AG08395 (cell line): ENCODE results near the gene TMEM218.
"Not testable (repeated sequence)": the region's sequence is repeated elsewhere in the genome, so short reads cannot be mapped to it uniquely, and the experiment has no call there.

Source experiments
- DNase-seq: peaks from one replicate; pipeline ENCODE4 v3.0.0; 2012; ENCODE audit warnings: mixed read lengths, low spot score

Gene TMEM218

GRCh38 chr11:125075242-125075625 is 36.2 kb downstream of the TMEM218 start:
- no peak for DNase-seq

GRCh38 chr11:125074511-125075241 is 36.8 kb downstream of the TMEM218 start:
- DNase-seq: no peak

DNA sequence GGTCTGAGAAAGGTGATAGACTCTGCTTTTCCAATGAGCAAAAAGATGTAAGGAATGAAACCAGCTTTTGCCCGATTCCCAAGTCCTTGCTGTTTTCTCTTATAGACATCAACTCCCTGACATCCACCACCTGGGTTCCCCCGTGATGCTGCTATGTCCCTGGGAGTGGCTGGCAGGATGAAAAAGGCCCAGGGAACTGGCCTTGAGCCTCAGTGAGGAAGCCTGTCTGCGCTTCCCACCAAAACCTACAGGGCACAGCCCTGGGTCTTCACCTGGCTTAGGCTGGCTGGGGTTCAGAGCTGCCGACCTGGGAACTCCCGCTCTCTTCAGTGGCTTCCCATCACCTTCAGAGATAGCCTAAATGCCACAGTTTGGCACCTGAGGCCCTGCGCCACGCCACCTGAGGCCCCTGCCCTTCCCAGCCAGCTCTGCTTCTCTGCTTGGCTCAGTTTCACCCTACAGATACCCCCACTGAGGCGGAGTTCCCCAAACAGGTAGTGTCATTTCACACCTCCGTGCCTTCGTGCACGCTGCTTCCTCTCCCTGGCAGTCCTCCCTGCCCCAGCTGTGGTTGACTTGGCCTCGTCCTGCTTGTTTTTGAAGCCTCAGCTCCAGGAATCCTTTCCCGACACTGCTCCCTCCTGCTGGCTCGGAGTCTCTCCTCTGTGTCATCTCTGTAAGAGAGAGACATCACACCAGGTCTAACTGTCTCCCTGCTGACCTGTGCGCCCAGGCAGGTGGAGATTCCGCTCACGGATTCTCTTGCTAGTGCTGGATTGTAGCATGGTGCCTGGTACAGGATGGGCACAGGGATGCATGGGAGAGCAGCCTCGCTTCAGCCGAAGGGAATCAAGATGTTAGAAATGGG is 37.6 kb downstream of the TMEM218 start:
- DNase-seq: no peak

- DNase-seq: no peak
Measured at GRCh38 chr11:125072961-125073590, 38.4 kb downstream of the TMEM218 start.

DNA sequence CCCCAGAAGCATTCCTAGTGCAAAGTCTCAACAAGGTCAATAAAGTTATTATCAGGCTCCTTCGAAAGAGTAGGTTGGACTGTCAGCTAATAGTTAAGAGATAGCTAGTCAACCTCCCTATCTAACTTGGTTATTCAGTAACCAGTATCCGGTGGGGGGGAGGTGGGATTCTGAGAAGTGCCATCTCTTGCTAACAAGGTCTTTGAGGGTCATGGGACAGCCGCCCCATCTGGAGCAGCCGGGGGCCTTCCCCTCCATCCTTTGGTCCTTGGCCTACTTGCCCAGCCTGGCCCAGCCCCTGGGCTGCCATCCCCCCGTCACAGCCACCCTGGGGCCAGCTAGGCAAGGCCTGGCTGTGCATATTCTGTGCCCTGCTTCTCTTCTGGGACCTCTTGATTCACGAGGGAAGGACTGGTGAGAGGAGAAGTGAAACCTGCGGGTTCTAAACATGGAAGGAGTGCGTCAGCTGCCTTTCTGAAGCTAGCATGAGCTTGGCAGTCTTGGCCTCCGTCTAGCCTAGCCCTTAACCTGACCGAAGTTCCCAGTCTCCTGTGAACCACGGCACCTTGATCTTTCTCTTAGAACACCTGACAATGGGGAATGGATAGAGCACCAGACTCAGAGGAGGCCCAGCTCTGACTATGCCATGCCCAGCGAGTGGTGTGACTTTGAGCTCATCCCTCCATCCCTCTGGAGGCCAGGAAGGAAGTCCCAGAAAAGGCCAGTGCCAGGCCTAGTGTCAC is 39.0 kb downstream of the TMEM218 start:
- no peak for DNase-seq

- no peak for DNase-seq
Measured at GRCh38 chr11:125071846-125072217, 39.6 kb downstream of the TMEM218 start.

DNA sequence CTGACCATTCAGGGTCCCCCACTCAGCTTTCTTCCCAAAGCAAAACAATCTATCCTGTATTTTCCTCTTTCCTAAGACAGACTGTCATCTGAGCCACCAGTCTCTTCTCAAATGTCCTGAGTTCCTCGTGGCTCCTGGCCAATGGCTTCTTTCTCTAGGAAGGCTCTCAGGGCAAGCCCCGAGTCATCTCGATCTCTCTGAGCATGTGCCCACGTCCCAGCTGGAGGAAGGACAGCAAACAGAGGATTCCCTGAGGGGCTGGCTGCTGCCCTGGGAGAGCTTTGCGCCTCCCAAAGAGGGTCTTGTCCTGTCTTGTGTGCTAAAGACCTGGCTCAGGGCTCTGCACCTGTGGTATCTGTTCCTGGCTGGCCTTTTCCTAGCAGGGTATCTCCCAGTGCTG is 40.0 kb downstream of the TMEM218 start:
- DNase-seq: no peak

DNA sequence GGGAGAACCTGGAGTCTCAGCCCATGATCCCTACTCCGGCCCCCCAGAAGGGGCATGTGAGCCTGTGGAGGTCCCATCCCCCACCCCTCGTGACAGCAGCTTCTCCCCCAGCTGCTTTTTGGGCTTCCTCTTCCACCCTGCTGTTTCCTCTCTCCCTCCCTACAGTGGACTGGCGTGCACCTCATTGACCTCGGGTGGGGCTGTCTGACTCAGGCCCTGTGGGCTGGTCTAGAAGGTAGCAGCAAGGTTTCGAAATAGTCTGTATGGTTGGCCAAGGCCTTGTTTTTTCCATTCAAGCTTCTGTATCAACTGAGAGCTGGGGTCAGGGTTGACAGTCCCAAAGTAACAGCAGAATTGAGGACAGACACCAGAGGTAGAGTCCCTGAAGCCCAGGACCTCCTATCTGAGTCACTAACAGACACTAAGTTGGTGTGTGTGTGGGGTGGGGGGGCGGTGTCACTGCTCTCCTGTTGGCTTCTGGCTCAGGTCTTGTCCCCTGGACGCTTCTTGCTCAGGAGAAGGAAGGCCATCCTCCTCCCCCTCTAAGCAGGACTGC is 40.6 kb downstream of the TMEM218 start:
- peak; percentile 67 for DNase-seq

- peak; percentile 38 for DNase-seq
Measured at GRCh38 chr11:125069796-125070195, 41.6 kb downstream of the TMEM218 start.

DNA sequence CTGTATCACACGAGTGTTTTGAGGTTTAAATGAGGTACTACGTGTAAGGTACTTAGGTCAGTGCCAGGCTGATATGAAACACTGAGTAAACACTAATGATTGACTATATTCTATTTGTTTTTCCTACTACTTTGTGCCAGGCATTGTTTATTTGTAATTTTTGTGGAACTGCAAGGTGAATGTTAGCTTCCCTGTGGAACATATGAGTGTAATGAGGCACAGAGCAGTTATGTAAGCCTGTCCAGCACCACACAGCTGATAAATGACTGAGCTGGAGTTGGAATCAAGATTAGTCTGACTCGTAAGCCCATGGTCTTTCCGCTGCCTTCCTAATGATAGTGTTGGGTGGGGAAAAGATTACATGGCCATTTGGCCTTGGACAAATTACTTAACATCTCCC is 42.4 kb downstream of the TMEM218 start:
- no peak for DNase-seq

- DNase-seq: no peak
Measured at GRCh38 chr11:125068368-125068767, 43.1 kb downstream of the TMEM218 start.

DNA sequence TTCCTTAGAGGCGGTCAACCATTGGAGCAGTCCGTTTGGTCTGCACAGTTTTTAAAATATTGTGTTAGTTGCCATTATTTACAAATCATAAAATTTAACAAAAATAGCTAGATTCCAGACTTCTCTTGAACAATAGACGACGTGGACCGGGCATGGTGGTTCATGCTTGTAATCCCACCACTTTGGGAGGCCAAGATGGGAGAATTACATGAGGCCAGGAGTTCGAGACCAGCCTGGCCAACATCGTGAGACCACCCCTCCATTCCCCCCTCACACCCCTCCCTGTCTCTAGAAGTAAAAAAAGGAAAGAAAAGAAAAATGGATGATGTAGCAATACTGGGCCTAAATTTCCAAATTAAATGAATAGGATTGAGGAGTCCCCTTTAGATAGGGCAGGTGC is 47.4 kb downstream of the TMEM218 start:
- no peak for DNase-seq

DNA sequence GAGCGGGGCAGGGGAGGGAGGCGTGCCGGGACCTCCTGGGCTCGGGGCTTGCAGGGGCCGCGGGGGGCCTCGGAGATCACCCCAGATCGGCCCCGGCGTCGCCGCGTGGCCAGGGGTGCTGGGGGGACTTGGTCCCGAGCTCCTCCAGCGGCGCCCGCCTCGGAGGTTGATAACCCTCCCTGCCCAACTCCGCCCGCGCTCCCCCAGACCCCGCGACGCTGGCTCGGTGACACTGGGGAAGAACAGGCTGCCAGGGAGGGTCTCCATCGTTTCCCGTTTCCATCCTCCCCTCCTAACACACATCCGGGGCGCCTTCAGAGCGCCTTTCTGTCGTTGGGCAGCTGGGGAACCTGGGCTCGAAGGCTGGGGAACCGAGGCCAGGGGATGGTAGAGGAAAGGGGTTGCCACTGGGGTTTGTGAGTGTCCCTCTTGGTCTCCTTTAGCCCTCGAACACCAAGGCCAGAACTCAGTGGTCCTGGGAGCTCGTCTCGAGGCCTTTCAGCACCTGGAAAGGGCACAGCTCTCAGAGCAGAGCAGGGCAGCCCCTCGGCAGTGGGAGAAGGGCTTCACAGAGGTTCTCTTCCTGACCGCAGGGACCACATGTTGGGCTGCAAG is 47.9 kb downstream of the TMEM218 start:
- DNase-seq: no peak

GRCh38 chr11:125062931-125063428 is 48.4 kb downstream of the TMEM218 start, which contains the start of gene SLC37A2:
SLC37A2 (plus strand) TSS chr11:125063305; CDS start chr11:125063368, 63 bp downstream.
- DNase-seq: peak; percentile 87

DNA sequence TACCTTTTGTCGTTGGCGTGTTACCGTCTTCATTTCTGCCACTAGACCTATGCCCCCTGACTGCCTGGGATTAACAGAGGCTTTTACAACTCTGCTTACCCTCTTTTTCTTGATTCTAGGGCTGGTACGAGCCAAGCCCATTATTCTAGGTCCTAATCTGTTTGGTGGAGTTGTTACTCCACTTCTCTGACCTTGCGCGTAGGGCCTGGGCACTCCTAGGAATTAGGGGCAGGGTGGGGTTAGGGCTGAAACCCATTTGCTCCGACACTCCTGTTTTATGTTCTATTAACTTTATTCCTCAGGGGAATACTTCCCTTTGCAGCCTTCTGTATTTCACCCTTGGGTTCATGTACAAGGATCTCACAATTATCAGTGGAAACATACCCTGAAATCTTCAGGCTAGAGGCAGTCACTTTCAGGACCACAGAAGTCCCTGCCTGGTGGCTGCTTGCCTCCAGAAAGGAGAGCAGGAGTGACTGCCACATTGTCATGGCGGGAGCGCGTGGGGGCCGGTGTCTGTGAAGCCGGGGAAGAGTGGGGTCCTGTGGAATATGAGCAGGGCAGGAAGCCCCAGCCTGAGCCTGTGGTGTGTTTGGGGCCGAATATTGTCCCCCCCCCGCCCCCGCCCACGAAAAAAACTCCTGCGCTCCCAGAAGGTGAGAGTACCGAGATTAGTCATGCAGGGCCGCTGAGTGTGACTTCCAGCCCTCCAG is 49.1 kb downstream of the TMEM218 start:
- DNase-seq: no peak

GRCh38 chr11:125061281-125061680 is 50.1 kb downstream of the TMEM218 start:
- no peak for DNase-seq

DNA sequence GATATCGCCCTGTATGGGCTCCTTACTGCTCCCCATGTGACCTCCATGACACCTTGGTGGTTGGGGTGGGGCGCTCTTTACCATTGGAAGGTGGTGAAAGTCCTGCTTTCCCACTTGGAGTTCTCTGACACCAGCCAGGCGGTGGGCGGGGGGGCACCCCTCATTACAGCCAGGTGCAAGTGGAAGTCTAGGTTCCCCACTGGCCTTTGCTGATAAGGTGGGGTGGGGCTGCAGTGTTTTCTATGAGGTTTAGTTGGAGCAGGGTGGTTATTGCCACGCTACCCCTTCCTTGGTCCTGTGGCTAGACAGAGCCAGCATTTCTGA is 53.8 kb downstream of the TMEM218 start:
- no peak for DNase-seq

GRCh38 chr11:125056931-125057692 is 54.3 kb downstream of the TMEM218 start:
- DNase-seq: no peak

GRCh38 chr11:125056111-125056510 is 55.3 kb downstream of the TMEM218 start:
- DNase-seq: not testable (repeated sequence)
